Breast epithelium (tissue), 3 donors: ENCODE measurements around the gene OSBPL3.

Experiments
- POLR2AphosphoS5 ChIP-seq, 3 donors: sonication (generic); formaldehyde crosslinking; IDR thresholded peaks; one replicate each; pipeline ENCODE4 v1.6.1; 2017; ENCODE audit warnings: antibody characterized with exemption in 3 of 3
- TF ChIP-seq, protein P1 (sequence below), 3 donors: fragments of 450-650 bp; IDR thresholded peaks; one replicate each; pipeline ENCODE4 v1.5.1; 2016 to 2017; ENCODE audit warnings: antibody characterized with exemption in 3 of 3, mild to moderate bottlenecking in 3 of 3, moderate library complexity in 3 of 3

DNA sequence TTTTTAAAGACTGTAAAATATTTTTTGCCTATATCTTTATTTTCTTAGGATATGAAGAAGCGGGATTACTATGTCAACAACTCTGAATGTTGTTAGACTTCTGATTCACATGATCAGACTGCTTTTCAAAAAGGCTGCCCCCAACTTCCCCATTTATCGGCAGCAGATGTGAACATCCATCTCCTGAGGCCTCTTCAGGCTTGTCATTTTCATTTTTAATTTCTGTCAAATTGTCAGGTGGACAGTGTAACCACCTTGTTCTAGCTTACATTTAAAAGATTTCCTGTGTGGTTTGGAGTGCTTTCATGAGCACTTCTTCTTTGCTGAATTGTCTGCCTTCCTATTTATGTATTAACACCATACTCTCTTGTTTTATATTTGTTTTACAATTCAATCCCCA lies 143.9 kb downstream of the OSBPL3 start:
- TF ChIP-seq, protein P1, sequence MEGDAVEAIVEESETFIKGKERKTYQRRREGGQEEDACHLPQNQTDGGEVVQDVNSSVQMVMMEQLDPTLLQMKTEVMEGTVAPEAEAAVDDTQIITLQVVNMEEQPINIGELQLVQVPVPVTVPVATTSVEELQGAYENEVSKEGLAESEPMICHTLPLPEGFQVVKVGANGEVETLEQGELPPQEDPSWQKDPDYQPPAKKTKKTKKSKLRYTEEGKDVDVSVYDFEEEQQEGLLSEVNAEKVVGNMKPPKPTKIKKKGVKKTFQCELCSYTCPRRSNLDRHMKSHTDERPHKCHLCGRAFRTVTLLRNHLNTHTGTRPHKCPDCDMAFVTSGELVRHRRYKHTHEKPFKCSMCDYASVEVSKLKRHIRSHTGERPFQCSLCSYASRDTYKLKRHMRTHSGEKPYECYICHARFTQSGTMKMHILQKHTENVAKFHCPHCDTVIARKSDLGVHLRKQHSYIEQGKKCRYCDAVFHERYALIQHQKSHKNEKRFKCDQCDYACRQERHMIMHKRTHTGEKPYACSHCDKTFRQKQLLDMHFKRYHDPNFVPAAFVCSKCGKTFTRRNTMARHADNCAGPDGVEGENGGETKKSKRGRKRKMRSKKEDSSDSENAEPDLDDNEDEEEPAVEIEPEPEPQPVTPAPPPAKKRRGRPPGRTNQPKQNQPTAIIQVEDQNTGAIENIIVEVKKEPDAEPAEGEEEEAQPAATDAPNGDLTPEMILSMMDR (IDR thresholded peaks at IDR 0.05): no peak
- TF ChIP-seq POLR2AphosphoS5 (IDR thresholded peaks at IDR 0.05): no peak
